ENCODE measurements around the gene RBM45. TPM values are rescaled to one million over a fixed set of nuclear protein-coding genes. Genes with fewer than 3 reads are reported as not detected.
A peak's percentile ranks its signal among the peaks of the same experiment; 100 is the strongest.

RBM45 gene
- total and polyA plus RNA-seq, 2 experiments from 2014 or later: 10.7 to 12.3 TPM

DNA sequence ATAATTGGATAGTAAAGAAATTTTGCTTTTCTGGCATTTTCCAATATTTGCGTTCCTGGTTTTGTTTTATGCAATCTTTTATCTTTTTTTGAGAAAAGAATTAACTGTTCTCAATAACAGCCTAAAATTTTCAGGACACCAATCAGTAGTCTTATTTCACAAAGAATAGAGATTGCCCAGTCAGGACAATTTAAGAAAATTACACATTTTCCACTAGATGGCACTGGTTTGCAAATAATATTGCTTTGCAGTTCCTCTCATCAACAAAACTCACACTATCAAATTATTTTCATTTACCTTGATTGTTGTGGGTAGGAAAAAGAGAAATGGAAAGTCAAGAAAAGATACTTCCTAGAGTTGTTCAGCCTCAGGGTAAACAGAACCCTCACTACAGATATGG lies 2.4 kb upstream of the RBM45 start:
- Histone ChIP-seq H3K27me3 (no peaks in the 10 kb centered on the region), H3K27ac (no peak overlapping the region), H3K36me3 (no peaks in the 10 kb centered on the region), H3K4me3 (no peak overlapping the region), H3K9me3 (ENCODE audit: low read depth) (no peaks in the 10 kb centered on the region), H3K4me1 (ENCODE audit: low read depth) (peaks cover 3% of the 10 kb centered on the region)
- peak; percentile 62 to 63 for DNase-seq (ENCODE audit: low read depth in 1 of 2, low spot score in 1 of 2)
- TF ChIP-seq, protein P1, sequence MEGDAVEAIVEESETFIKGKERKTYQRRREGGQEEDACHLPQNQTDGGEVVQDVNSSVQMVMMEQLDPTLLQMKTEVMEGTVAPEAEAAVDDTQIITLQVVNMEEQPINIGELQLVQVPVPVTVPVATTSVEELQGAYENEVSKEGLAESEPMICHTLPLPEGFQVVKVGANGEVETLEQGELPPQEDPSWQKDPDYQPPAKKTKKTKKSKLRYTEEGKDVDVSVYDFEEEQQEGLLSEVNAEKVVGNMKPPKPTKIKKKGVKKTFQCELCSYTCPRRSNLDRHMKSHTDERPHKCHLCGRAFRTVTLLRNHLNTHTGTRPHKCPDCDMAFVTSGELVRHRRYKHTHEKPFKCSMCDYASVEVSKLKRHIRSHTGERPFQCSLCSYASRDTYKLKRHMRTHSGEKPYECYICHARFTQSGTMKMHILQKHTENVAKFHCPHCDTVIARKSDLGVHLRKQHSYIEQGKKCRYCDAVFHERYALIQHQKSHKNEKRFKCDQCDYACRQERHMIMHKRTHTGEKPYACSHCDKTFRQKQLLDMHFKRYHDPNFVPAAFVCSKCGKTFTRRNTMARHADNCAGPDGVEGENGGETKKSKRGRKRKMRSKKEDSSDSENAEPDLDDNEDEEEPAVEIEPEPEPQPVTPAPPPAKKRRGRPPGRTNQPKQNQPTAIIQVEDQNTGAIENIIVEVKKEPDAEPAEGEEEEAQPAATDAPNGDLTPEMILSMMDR (IDR thresholded peaks at IDR 0.05; ENCODE audit: low read depth, low read length): peak; percentile 58

DNA sequence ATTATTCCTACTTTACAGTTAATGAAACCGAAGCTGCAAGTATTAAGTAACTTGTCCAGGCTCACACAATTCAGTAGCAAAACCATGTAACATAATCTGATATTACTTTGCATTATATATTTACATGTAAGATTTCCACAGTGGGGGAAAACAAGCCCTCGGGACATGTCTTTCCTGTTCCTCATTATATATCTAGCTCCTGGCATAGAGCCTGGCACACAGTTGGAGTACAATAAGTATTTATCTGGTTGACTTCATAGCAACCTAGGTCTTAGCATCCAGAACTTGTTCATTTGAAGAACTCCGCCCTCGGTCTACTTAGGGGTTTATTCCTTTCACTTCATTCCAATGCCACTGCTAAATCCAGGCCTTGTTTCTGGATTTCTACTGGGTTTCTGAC lies 1.6 kb upstream of the RBM45 start:
- H3K4me1 ChIP-seq (ENCODE audit: low read depth): peaks cover 3% of the 10 kb centered on the region
- DNase-seq (ENCODE audit: low read depth in 1 of 2, low spot score in 1 of 2): no peak
- H3K36me3 ChIP-seq: no peaks in the 10 kb centered on the region
- no peaks in the 10 kb centered on the region for H3K9me3 ChIP-seq (ENCODE audit: low read depth)
- no peak overlapping the region for H3K27ac ChIP-seq
- TF ChIP-seq, protein P1 (IDR thresholded peaks at IDR 0.05; ENCODE audit: low read depth, low read length): no peak
- H3K4me3 ChIP-seq: no peak overlapping the region
- H3K27me3 ChIP-seq: no peaks in the 10 kb centered on the region

DNA sequence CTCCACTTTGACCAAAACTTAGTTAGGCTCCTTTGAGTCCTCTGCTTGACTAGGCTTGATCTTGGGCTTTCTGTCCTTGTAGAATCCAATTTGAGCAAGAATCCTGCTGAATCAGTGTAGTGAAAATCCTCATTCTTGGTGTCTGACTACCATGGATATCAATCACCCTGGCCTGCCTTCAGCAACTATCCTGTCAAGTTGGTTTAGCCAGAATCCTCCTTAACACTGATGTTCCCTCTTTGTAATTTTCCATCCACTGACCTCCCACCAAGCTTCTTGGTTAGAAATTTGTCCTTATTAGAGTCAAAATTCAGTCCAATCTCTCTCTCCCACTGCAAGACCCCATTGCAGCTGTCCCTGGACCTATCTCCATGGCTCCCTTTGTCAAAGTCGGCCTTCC lies 494 bp upstream of the RBM45 start:
- Histone ChIP-seq H3K9me3 (ENCODE audit: low read depth) (no peaks in the 10 kb centered on the region), H3K4me1 (ENCODE audit: low read depth) (peaks cover 3% of the 10 kb centered on the region), H3K27me3 (no peaks in the 10 kb centered on the region), H3K27ac (no peak overlapping the region), H3K36me3 (no peaks in the 10 kb centered on the region), H3K4me3 (no peak overlapping the region)
- TF ChIP-seq, protein P1 (IDR thresholded peaks at IDR 0.05; ENCODE audit: low read depth, low read length): no peak
- no peak for DNase-seq (ENCODE audit: low read depth in 1 of 2, low spot score in 1 of 2)

- no peaks in the 10 kb centered on the region for H3K27me3 ChIP-seq
- TF ChIP-seq, protein P1 (IDR thresholded peaks at IDR 0.05; ENCODE audit: low read depth, low read length): no peak
Observed at GRCh38 chr2:178114462-178114861, 2.2 kb downstream of the RBM45 start.

GRCh38 chr2:178115271-178115670 lies 3.0 kb downstream of the RBM45 start:
- Histone ChIP-seq H3K36me3 (no peaks in the 10 kb centered on the region), H3K27me3 (no peaks in the 10 kb centered on the region), H3K4me1 (ENCODE audit: low read depth) (peaks cover 3% of the 10 kb centered on the region), H3K9me3 (ENCODE audit: low read depth) (no peaks in the 10 kb centered on the region), H3K27ac (no peak overlapping the region), H3K4me3 (no peak overlapping the region)
- DNase-seq (ENCODE audit: low read depth in 1 of 2, low spot score in 1 of 2): no peak
- TF ChIP-seq, protein P1 (IDR thresholded peaks at IDR 0.05; ENCODE audit: low read depth, low read length): no peak

More at GRCh38 chr2:178114462-178114861, 2.2 kb downstream of the RBM45 start:
- no peak for DNase-seq (ENCODE audit: low read depth in 1 of 2, low spot score in 1 of 2)
- H3K36me3 ChIP-seq: no peaks in the 10 kb centered on the region
- no peak overlapping the region for H3K27ac ChIP-seq
- H3K4me1 ChIP-seq (ENCODE audit: low read depth): peaks cover 3% of the 10 kb centered on the region
- no peak overlapping the region for H3K4me3 ChIP-seq
- H3K9me3 ChIP-seq (ENCODE audit: low read depth): no peaks in the 10 kb centered on the region

DNA sequence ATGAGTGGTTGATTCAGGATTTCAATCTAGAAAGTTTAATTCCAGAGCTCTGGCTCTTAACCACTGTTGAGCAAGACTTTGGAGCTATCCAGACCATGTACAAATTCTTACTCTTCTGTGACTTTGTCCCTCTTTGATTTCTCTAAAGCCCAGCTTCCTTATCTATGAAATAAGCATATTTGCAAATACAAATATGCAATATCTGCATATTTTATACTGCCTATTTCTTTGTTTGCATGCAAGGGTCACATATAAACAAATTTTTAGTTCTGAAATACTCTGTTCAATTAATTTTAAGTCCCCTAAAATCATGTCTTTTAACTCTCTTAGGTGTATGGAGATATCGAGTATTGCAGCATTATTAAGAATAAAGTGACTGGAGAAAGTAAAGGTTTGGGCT lies 5.5 kb downstream of the RBM45 start:
- H3K4me3 ChIP-seq: no peak overlapping the region
- DNase-seq (ENCODE audit: low read depth in 1 of 2, low spot score in 1 of 2): no peak
- H3K36me3 ChIP-seq: peaks cover 3% of the 10 kb centered on the region

More for the DNA sequence above, 5.5 kb downstream of the RBM45 start:
- TF ChIP-seq, protein P1 (IDR thresholded peaks at IDR 0.05; ENCODE audit: low read depth, low read length): no peak
- no peaks in the 10 kb centered on the region for H3K27me3 ChIP-seq
- H3K4me1 ChIP-seq (ENCODE audit: low read depth): peaks cover 3% of the 10 kb centered on the region
- no peak overlapping the region for H3K27ac ChIP-seq
- H3K9me3 ChIP-seq (ENCODE audit: low read depth): no peaks in the 10 kb centered on the region

Data from cardiac muscle cell (in vitro differentiated cells and primary cell).